Activated naive CD4-positive, alpha-beta T cell treated with anti-CD3 and anti-CD28 coated beads, Interleukin-2, amount 50 U/mL, for 24 hours (primary cell): ENCODE results near the gene XKR8.
A peak's percentile ranks its signal among the peaks of the same experiment; 100 is the strongest.

Source experiments
- H3K27ac Mint-ChIP-seq: one replicate; pipeline ENCODE4 v1.8.0; 2021; ENCODE audit warnings: mild to moderate bottlenecking, mixed read lengths
- H3K27me3 Mint-ChIP-seq: one replicate; pipeline ENCODE4 v1.8.0; 2021; ENCODE audit warnings: mixed read lengths
- H3K36me3 Mint-ChIP-seq: one replicate; pipeline ENCODE4 v1.8.0; 2021; ENCODE audit warnings: mixed read lengths
- H3K4me1 Mint-ChIP-seq: one replicate; pipeline ENCODE4 v1.8.0; 2021; ENCODE audit warnings: mixed read lengths
- H3K4me3 Mint-ChIP-seq: one replicate; pipeline ENCODE4 v1.8.0; 2021; ENCODE audit warnings: mild to moderate bottlenecking, mixed read lengths
- H3K9me3 Mint-ChIP-seq: one replicate; pipeline ENCODE4 v1.8.0; 2021; ENCODE audit warnings: mixed read lengths

Gene XKR8

DNA sequence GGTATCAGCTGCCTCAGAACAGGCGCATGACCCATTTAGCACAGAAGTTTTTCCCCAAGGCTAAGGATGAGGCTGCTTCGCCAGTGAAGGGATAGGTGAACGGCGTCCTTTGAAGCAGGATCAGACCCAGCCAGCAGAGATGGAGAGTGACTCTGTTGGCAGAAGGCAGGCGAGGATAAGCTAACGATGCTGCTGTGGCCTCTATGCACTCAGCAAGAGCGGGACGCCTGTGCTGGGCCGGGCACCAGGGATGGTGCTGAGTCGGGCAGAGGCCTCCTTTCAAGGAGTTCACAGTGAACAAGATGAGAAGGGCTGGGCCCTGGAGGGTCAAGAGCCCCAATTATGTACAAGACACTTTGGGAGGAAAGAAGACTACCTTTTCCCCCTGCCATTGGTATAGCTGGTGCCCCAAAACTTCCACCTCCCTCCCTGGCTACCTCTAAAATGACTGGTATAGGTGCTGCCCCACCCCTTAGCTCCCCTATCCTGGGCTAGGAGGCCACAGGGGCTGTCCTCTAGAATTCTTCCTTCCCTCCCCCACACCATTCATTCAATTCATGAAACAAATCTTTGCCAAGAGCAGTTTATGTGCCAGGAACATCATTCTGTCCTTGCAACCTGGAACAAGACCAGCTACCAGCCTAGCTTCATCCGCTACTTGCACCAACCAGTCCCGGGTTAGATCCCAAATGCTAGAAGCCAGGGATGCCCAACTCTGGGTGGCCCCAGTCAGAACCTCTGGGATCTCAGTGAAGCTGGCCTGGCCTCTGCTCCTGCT lies 7.5 kb downstream of the XKR8 start:
- no peaks in the 10 kb centered on the region for H3K27me3 Mint-ChIP-seq
- H3K9me3 Mint-ChIP-seq = no peaks in the 10 kb centered on the region
- peaks cover 1% of the 10 kb centered on the region for H3K36me3 Mint-ChIP-seq
- peaks cover 29% of the 10 kb centered on the region for H3K4me1 Mint-ChIP-seq
- H3K27ac Mint-ChIP-seq = peak overlapping the region; percentile 35
- no peak overlapping the region for H3K4me3 Mint-ChIP-seq

DNA sequence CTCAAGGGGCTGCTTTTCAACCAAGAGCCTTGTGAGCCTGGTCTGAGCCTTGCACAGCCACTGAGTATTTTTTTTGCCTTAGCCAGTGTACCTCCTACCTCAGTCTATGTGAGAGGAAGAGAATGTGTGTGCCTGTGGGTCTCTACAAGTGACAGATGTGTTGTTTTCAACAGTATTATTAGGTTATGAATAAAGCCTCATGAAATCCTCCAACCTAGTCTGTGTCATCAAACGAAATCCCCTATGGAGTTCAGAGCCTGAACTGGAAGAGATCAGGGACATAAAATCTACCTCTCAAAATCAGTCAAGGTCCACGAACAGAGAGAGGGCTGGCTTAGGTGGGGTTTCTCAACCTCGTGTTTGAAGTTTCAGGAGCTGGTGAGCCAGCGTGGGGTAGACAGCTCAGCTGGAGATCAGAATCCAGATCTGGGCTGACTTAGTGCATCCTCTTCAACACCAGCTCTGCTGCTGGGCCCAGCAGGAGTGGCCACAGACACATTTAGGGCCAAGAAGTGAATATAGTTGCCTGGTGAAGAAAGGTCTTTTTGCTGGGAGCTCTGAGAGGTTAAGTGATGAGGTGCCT lies 8.2 kb downstream of the XKR8 start:
- no peak overlapping the region for H3K4me3 Mint-ChIP-seq
- peaks cover 29% of the 10 kb centered on the region for H3K4me1 Mint-ChIP-seq
- no peaks in the 10 kb centered on the region for H3K9me3 Mint-ChIP-seq
- peaks cover 1% of the 10 kb centered on the region for H3K36me3 Mint-ChIP-seq
- H3K27ac Mint-ChIP-seq = peak overlapping the region; percentile 35
- no peaks in the 10 kb centered on the region for H3K27me3 Mint-ChIP-seq

DNA sequence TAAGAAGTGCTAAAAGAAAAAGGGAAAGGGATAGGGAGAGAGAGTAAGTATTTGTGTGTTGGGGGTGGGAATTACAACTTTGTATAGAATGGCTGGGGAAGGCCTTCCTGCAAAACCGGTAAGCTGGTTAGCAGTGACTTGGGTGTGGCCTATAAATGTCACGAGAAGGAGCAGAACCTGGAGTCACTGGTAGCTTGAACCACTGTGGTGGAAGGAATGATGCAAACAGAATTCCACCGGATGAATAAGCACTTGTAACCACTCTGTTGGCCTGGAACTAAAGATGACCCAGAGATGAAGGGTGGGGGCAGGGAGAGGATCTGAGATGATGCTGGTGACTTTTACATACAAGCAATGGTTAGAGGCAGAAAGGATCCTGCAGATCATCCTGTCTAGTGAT lies 8.9 kb downstream of the XKR8 start:
- Mint-ChIP-seq H3K4me3 (no peak overlapping the region), H3K9me3 (no peaks in the 10 kb centered on the region), H3K27me3 (no peaks in the 10 kb centered on the region), H3K4me1 (peaks cover 29% of the 10 kb centered on the region), H3K36me3 (peaks cover 1% of the 10 kb centered on the region), H3K27ac (peak overlapping the region; percentile 20)

DNA sequence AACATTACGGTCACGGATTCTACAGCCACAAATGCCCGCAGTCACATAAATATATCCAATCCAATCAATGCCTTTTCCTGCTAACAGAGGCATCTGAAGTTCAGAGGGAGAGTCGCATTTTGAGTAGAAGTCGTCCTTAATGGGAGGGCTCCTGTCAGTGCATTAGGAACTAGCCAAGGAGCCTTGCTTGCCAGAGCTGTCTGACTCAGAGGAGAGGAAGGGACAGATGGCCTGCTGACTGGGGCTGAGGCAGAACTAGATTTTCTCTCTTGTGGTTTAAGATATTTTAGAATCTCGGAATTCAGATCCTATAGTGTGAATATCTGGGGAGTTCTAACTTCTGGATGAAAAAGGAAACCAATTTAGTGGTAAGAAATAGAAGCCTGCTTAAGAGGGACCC lies 10.6 kb downstream of the XKR8 start:
- H3K27ac Mint-ChIP-seq = peak overlapping the region; percentile 62
- H3K9me3 Mint-ChIP-seq = no peaks in the 10 kb centered on the region
- no peaks in the 10 kb centered on the region for H3K36me3 Mint-ChIP-seq
- H3K4me1 Mint-ChIP-seq = peaks cover 29% of the 10 kb centered on the region
- no peaks in the 10 kb centered on the region for H3K27me3 Mint-ChIP-seq
- no peak overlapping the region for H3K4me3 Mint-ChIP-seq

DNA sequence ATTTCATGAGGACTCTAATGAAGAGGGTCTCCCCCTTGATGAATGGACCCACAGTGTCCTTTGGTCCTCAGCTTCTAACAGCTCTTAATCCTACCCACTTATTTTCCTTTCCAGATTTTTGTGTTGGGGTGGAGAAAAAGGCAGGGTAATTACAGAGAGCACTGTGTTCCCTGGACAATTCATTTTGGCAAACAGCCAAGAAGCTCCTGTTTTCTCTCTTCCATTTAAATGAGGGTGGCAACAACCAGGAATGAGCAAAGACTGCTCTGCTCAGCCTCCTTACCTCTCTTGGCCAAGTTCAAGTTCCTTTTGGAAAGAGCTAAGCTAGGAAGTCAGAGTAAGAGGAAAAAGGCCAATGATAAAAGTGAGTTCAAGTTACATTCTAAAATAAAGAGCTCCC lies 11.9 kb downstream of the XKR8 start:
- H3K36me3 Mint-ChIP-seq = no peaks in the 10 kb centered on the region

DNA sequence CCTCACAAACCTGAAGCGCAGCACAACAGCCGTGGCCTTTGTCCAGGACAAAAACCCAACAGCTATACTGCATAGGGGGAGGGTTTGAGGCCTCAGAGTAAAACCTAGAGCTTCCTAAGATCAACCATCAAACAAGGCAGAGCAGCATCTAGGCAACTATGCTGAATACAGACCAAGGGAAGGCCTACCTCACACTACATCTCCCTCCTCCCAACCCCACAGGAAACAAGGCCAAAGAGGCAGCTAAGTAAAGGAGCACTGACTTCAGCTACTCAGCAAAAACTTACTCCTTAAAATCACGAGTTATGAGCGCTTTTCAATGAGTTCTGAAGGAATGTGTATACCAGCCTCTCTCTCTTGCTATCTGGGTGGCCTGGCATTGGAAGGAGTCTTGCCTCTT lies 12.4 kb downstream of the XKR8 start:
- peaks cover 3% of the 10 kb centered on the region for H3K36me3 Mint-ChIP-seq
- H3K27ac Mint-ChIP-seq = peak overlapping the region; percentile 72

More for the DNA sequence above, 11.9 kb downstream of the XKR8 start:
- no peaks in the 10 kb centered on the region for H3K27me3 Mint-ChIP-seq
- peaks cover 29% of the 10 kb centered on the region for H3K4me1 Mint-ChIP-seq
- peak overlapping the region; percentile 51 for H3K27ac Mint-ChIP-seq
- H3K9me3 Mint-ChIP-seq = no peaks in the 10 kb centered on the region
- H3K4me3 Mint-ChIP-seq = no peak overlapping the region

DNA sequence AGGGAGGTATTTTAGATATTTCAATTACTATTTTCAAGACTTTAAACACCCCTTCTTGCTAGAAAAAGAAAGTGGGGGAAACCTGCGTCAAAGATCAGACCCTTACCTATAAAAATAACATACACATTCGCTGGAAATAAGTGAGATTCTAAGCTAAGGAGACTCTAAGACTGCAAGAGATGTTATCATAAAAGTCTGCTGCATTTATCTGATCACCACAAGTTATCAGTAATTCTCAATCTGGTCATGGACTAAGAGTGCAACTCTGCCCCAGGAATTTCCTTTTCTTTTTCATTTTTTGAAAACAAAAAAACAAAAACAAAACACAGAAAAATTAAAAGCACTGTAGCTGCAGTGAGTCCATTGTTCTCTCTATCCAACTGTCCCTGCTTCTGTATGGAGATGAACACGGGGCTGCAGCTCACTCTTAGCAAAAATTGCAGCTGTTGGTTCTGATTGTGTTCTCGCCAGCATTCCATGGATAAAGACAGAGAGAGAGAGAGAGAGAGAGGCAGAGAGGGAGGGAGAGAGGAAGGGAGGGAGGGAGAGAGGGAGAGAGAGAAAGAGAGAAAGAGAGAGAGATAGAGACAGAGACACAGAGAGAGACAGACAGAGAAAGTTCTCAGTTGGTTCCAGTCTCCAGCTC lies 14.1 kb downstream of the XKR8 start:
- H3K27ac Mint-ChIP-seq = no peak overlapping the region
- H3K27me3 Mint-ChIP-seq = no peaks in the 10 kb centered on the region
- H3K4me3 Mint-ChIP-seq = no peak overlapping the region
- H3K4me1 Mint-ChIP-seq = peaks cover 21% of the 10 kb centered on the region
- H3K36me3 Mint-ChIP-seq = peaks cover 8% of the 10 kb centered on the region
- no peaks in the 10 kb centered on the region for H3K9me3 Mint-ChIP-seq

More for the DNA sequence above, 12.4 kb downstream of the XKR8 start:
- Mint-ChIP-seq H3K4me1 (peaks cover 29% of the 10 kb centered on the region), H3K27me3 (no peaks in the 10 kb centered on the region), H3K4me3 (no peak overlapping the region), H3K9me3 (no peaks in the 10 kb centered on the region)

DNA sequence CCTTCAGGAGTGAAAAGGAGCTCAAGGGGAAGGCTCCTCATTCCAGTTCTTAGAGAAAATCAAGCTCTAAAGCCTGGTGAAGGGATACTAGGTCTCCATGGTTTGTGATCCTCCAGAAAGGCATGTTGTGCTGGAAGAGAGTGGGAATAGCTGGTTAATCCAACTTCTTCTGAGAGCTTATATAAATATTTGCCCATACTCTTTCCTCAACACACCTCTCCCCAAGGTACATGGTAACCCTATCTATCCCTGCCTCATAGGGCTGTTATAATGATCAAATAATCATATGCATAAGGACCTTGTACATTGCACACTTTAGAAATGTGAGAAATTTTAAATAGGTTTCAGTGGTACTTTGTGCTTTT lies 14.6 kb downstream of the XKR8 start:
- Mint-ChIP-seq H3K27me3 (no peaks in the 10 kb centered on the region), H3K4me3 (no peak overlapping the region), H3K9me3 (no peaks in the 10 kb centered on the region), H3K27ac (no peak overlapping the region), H3K36me3 (peaks cover 8% of the 10 kb centered on the region), H3K4me1 (peaks cover 16% of the 10 kb centered on the region)

DNA sequence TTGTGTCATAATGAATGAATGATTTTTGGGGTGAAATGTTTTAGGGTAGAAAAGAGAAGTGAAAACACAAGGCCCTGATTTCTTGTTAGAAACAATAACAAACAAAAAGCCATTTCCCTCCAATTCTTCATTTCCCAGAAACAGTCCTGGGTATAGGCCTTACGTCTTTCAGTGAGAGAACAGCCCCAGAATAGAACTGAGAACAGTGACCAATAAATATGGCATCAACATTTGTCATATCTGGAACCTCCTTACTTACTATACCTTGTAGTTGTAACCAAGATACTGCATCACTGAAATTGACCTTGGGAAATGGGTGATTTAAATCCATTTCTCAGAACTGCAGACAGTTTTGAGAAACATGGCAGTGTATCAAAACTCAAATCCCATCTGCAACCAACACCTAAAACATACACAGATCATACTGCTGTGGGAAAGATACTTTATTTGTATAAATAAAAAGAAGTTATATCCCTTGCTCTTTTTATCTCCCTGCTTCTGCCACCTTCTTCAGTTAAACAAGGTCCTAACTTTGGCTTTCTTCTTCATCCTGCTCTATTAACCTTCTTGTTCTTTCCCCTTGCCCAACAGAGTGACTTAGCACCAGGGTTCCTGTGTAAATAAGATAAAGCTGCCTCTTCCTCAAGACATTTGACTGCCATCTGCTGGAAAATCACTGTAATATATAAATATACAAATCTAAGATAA lies 19.5 kb downstream of the XKR8 start:
- Mint-ChIP-seq H3K9me3 (no peaks in the 10 kb centered on the region), H3K4me3 (no peak overlapping the region), H3K27me3 (no peaks in the 10 kb centered on the region), H3K36me3 (peaks cover 8% of the 10 kb centered on the region), H3K27ac (no peak overlapping the region), H3K4me1 (no peaks in the 10 kb centered on the region)

DNA sequence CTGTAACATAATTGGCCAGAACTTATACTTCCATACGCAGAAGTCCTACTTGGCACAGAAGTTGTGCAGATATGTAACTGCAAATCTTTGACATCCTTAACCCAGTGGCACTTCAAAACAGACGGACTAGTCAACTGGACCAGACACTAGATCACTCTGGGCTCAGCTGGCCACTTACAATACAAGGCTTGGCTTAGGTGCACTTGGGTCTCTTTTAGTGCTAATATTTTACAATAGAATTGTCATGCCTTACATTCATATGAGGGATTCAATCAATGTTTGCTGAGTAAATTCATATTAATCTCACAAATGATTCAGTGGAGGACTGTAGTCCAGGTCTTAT lies 20.1 kb downstream of the XKR8 start:
- H3K4me1 Mint-ChIP-seq = no peaks in the 10 kb centered on the region
- no peaks in the 10 kb centered on the region for H3K27me3 Mint-ChIP-seq
- no peak overlapping the region for H3K4me3 Mint-ChIP-seq
- H3K9me3 Mint-ChIP-seq = no peaks in the 10 kb centered on the region
- H3K36me3 Mint-ChIP-seq = peaks cover 10% of the 10 kb centered on the region
- no peak overlapping the region for H3K27ac Mint-ChIP-seq

DNA sequence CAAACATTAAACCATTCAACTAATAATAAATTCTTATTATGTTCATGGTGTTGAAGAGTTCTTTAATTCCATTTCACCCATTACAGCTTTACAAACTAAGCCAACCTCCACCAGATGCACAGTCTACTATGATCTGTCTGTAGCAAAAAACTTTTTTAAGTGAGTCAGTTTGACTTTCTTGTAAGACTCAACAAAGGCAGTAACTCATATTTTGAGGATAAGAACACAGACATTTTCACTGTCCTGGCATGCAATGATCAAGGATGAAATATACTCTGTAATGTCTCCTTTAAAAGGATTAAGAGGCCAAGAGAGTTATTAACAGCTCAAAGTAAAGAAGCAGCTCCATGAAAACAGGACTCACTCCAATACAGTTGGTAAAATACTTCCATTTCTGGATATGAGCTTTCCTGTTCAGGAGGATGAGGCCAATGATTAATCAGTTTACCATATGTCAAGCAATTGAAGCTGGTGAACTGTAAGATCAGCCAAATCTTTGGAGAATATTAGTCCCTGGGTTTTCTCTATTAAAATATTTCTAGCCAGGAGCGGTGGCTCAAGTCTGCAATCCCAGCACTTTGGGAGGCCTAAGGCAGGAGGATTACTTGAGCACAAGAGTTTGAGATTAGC lies 20.6 kb downstream of the XKR8 start:
- H3K9me3 Mint-ChIP-seq = no peaks in the 10 kb centered on the region
- peaks cover 11% of the 10 kb centered on the region for H3K36me3 Mint-ChIP-seq
- no peaks in the 10 kb centered on the region for H3K4me1 Mint-ChIP-seq
- H3K27me3 Mint-ChIP-seq = no peaks in the 10 kb centered on the region
- no peak overlapping the region for H3K4me3 Mint-ChIP-seq
- no peak overlapping the region for H3K27ac Mint-ChIP-seq

DNA sequence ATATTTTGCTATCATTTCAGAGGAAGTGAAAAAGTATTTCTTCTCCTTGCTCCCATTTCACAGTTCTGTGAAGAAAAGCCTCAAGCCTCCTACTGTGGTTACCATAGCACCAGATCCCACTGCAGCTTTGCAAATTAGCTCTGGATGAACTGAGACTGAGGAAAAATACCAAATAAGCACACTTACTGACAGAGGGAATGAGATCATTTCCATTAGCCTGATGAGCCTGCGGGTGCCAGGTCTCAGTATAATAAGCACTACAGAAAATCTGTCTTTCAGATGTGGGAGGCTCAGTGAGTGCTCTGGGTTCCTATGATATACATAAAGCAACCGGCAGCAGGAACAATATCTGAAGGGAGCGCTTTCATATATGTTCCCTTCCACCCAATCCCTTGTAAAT lies 21.4 kb downstream of the XKR8 start:
- Mint-ChIP-seq H3K36me3 (peaks cover 11% of the 10 kb centered on the region), H3K9me3 (no peaks in the 10 kb centered on the region), H3K4me1 (no peaks in the 10 kb centered on the region), H3K27me3 (no peaks in the 10 kb centered on the region), H3K27ac (no peak overlapping the region), H3K4me3 (no peak overlapping the region)

DNA sequence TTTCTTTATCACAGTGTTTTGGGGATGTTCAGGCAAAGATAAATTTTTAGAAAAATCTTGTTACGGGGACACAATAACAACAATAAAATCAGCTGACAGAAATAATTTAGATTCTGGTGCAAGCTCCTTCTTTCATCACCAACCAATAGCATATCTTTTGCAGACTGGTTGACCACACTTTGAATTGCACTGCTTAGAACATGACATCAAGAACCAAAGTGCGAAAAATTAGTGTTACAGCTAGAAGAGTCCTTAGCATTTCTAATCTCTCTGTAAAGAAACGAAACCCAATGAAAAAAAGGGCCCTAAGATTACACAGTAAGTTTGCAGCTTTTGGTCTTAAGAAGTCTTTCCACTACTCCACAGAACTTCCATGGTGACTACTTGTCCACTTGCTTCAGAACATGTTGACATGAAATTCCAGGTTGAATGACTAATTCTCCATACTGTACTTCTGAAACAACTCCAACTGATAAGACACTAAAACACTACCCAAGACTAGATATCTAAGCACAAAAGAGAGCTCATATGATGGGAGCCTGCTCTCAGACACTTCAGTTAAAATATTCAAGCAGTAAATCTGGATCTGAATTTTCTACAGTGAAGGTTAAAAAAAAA lies 31.3 kb downstream of the XKR8 start:
- Mint-ChIP-seq H3K36me3 (peaks cover 23% of the 10 kb centered on the region), H3K27ac (peak overlapping the region; percentile 15), H3K9me3 (no peaks in the 10 kb centered on the region), H3K27me3 (no peaks in the 10 kb centered on the region), H3K4me1 (peaks cover 37% of the 10 kb centered on the region), H3K4me3 (no peak overlapping the region)

DNA sequence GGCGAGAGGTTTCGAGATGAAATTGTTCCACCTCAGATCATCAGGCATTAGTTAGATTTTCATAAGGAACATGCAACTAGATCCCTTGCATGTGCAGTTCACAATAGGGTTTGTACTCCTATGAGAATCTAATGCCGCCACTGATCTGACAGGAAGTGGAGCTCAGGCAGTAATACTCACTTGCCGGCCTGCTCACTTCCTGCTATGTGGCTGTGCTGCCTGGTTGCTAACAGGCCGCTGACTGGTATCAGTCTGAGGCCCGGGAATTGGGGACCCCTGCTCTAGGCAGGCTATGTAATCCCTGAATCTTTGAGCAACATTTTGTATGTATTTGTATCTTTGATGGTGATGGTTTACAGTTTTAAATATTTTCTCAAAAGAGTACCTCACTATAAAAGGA lies 32.5 kb downstream of the XKR8 start:
- no peaks in the 10 kb centered on the region for H3K27me3 Mint-ChIP-seq
- H3K4me1 Mint-ChIP-seq = peaks cover 39% of the 10 kb centered on the region
- H3K4me3 Mint-ChIP-seq = no peak overlapping the region
- peaks cover 24% of the 10 kb centered on the region for H3K36me3 Mint-ChIP-seq
- no peaks in the 10 kb centered on the region for H3K9me3 Mint-ChIP-seq
- peak overlapping the region; percentile 77 for H3K27ac Mint-ChIP-seq

DNA sequence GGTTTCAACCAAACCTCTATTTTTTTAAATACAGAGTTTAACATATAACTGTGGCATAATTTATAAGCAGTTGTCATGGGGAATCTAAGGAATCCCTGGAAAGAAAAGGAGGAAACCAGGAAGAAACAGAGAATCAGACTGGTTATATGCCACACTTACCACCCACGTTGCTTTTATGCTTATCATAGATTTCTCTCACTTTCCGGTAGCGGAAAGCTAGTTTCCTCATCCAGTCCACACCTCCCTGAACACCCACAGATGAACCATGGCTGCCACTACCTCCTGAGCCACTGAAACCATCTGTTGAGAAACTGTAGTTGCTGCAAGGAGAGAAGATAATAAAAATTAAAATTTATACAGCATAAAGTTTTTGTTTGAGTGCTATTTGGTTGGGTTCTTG lies 33.5 kb downstream of the XKR8 start:
- Mint-ChIP-seq H3K4me1 (peaks cover 39% of the 10 kb centered on the region), H3K27me3 (no peaks in the 10 kb centered on the region), H3K9me3 (no peaks in the 10 kb centered on the region), H3K27ac (peak overlapping the region; percentile 77), H3K36me3 (peaks cover 25% of the 10 kb centered on the region), H3K4me3 (no peak overlapping the region)
